GM12801 (cell line): Measurements from ENCODE around the gene SLIT3.

Source experiments
- TF ChIP-seq, protein P1 (sequence below): IDR thresholded peaks from one replicate; pipeline ENCODE4 v1.5.1; 2011; ENCODE audit warnings: control low read depth; ENCODE audit not compliant: insufficient read length; ENCODE audit errors: extremely low read depth

Gene SLIT3

GRCh38 chr5:168793841-168794837 is 506.8 kb downstream of the SLIT3 start:
- TF ChIP-seq, protein P1, sequence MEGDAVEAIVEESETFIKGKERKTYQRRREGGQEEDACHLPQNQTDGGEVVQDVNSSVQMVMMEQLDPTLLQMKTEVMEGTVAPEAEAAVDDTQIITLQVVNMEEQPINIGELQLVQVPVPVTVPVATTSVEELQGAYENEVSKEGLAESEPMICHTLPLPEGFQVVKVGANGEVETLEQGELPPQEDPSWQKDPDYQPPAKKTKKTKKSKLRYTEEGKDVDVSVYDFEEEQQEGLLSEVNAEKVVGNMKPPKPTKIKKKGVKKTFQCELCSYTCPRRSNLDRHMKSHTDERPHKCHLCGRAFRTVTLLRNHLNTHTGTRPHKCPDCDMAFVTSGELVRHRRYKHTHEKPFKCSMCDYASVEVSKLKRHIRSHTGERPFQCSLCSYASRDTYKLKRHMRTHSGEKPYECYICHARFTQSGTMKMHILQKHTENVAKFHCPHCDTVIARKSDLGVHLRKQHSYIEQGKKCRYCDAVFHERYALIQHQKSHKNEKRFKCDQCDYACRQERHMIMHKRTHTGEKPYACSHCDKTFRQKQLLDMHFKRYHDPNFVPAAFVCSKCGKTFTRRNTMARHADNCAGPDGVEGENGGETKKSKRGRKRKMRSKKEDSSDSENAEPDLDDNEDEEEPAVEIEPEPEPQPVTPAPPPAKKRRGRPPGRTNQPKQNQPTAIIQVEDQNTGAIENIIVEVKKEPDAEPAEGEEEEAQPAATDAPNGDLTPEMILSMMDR = no peak

- TF ChIP-seq, protein P1 = no peak
Measured at GRCh38 chr5:168792678-168793077, 508.3 kb downstream of the SLIT3 start.

GRCh38 chr5:168790671-168791250 is 510.2 kb downstream of the SLIT3 start:
- TF ChIP-seq, protein P1 = no peak

DNA sequence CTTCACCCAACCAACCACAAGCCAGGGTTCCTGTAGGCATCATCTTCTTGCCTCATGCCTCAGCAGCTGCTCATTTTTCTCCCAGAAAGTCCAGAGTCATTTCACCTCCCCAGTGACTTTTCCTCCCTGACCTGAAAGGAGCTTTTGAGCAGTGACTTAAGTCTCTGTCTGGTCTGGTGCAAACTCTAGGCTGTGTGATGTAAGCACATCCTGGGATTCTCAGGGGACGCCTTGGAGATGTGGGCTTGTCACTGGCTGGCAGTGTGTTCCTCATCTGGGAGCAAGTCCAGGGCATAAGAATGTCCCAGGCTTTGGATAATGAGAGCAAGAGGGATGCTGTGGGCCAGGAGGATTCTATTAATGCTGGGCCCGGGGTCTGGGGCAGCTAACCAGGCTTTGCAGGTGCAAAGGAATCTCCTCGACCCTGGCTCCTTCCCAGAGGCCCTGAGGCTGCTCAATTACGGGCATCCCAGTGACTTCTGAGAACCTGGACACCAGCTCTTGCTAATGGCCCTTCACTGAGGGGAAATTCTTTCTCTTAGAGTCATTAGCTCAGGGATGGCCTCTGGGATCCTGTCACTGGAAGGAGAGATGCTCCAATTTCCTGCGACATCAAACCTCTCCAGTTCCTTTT is 510.8 kb downstream of the SLIT3 start:
- TF ChIP-seq, protein P1 = no peak

- TF ChIP-seq, protein P1 = no peak
Measured at GRCh38 chr5:168788786-168789185, 512.2 kb downstream of the SLIT3 start.

- TF ChIP-seq, protein P1 = no peak
Measured at GRCh38 chr5:168788107-168788506, 512.8 kb downstream of the SLIT3 start.

DNA sequence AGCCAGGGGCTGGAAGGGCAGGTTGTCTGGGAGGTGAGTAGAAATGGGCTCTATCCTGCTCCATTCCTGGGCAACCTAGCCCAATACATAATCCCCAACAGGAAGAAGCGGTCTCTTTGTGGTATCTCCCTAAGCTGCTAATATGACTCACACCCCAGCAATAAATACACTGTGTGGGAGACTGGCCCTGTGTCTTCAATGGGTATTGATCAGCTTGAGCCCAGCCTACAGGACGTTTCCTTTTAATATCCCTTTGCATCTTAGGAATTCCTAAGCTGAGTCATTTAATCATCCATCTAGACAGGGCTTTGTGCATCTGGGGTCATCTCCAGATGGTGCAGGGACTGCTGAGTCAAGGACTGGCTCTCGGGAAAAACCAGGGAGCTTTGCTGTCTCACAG is 514.8 kb downstream of the SLIT3 start:
- TF ChIP-seq, protein P1 = no peak
